H9 (cell line): Measurements from ENCODE around the gene BMPR2. TPM values are rescaled to one million over a fixed set of nuclear protein-coding genes. Genes with fewer than 3 reads are reported as not detected.

ENCODE experiments used
- DNase-seq: peaks from one replicate; pipeline ENCODE4 v3.0.0-alpha.2; 2017
- H2AFZ ChIP-seq: one replicate; pipeline ENCODE4 v1.6.1; 2013; ENCODE audit warnings: mild to moderate bottlenecking, low read length, control low read depth, moderate library complexity
- H2AK5ac ChIP-seq: 2 replicates; pipeline ENCODE4 v1.6.1; 2013; ENCODE audit warnings: low read length, control low read depth, mixed read lengths; ENCODE audit not compliant: insufficient read length
- H2BK120ac ChIP-seq: one replicate; pipeline ENCODE4 v1.6.1; 2013; ENCODE audit warnings: low read depth, mild to moderate bottlenecking, low read length, control low read depth, inconsistent platforms; ENCODE audit not compliant: poor library complexity, severe bottlenecking
- H2BK12ac ChIP-seq: 2 replicates; pipeline ENCODE4 v1.6.1; 2013; ENCODE audit warnings: low read length, control low read depth, mixed read lengths, low read depth; ENCODE audit not compliant: insufficient read length
- H2BK15ac ChIP-seq: 2 replicates; pipeline ENCODE4 v1.6.1; 2013; ENCODE audit warnings: low read depth, low read length, control low read depth
- H2BK20ac ChIP-seq: one replicate; pipeline ENCODE4 v1.6.1; 2013; ENCODE audit warnings: low read depth, mild to moderate bottlenecking, low read length, control low read depth, inconsistent platforms; ENCODE audit not compliant: poor library complexity, severe bottlenecking
- H2BK5ac ChIP-seq: 2 replicates; pipeline ENCODE4 v1.6.1; 2013; ENCODE audit warnings: low read length, control low read depth, mixed read lengths; ENCODE audit not compliant: insufficient read length
- H3K14ac ChIP-seq: 2 replicates; pipeline ENCODE4 v1.6.1; 2013; ENCODE audit warnings: low read length, control low read depth; ENCODE audit not compliant: insufficient read depth
- H3K18ac ChIP-seq: 2 replicates; pipeline ENCODE4 v1.6.1; 2013; ENCODE audit warnings: low read depth, mild to moderate bottlenecking, mixed read lengths, low read length, control low read depth; ENCODE audit not compliant: insufficient read length
- H3K23ac ChIP-seq: 2 replicates; pipeline ENCODE4 v1.6.1; 2013; ENCODE audit warnings: low read length, control low read depth, mixed read lengths, low read depth; ENCODE audit not compliant: insufficient read length
- H3K23me2 ChIP-seq: 2 replicates; pipeline ENCODE4 v1.6.1; 2013; ENCODE audit warnings: low read depth, mild to moderate bottlenecking, mixed read lengths, low read length, control low read depth; ENCODE audit not compliant: insufficient read length, poor library complexity, severe bottlenecking
- H3K27ac ChIP-seq: 2 replicates; pipeline ENCODE4 v1.5.1; 2013; ENCODE audit warnings: low read length, control low read depth, mixed read lengths, low read depth; ENCODE audit not compliant: insufficient read length
- H3K27me3 ChIP-seq: 2 replicates; pipeline ENCODE4 v1.6.1; 2013; ENCODE audit warnings: low read length, control low read depth, inconsistent platforms; ENCODE audit not compliant: insufficient read depth
- H3K4ac ChIP-seq: 2 replicates; pipeline ENCODE4 v1.6.1; 2013; ENCODE audit warnings: low read depth, mild to moderate bottlenecking, control low read depth, inconsistent platforms, low read length, moderate library complexity
- H3K4me1 ChIP-seq: 2 replicates; pipeline ENCODE4 v1.6.1; 2013; ENCODE audit warnings: low read length, control low read depth, inconsistent platforms; ENCODE audit not compliant: insufficient read depth
- H3K4me2 ChIP-seq: 2 replicates; pipeline ENCODE4 v1.6.1; 2013; ENCODE audit warnings: low read length, control low read depth, mixed read lengths; ENCODE audit not compliant: insufficient read length, insufficient read depth
- H3K56ac ChIP-seq: 2 replicates; pipeline ENCODE4 v1.6.1; 2013; ENCODE audit warnings: low read depth, mild to moderate bottlenecking, mixed read lengths, low read length, control low read depth; ENCODE audit not compliant: insufficient read length
- H3K79me1 ChIP-seq: 2 replicates; pipeline ENCODE4 v1.6.1; 2013; ENCODE audit warnings: low read depth, mild to moderate bottlenecking, moderate library complexity, low read length, control low read depth, inconsistent platforms; ENCODE audit not compliant: insufficient read depth, poor library complexity, severe bottlenecking
- H3K79me2 ChIP-seq: 2 replicates; pipeline ENCODE4 v1.6.1; 2013; ENCODE audit warnings: low read length, control low read depth, inconsistent platforms; ENCODE audit not compliant: insufficient read depth
- H3K9ac ChIP-seq: 2 replicates; pipeline ENCODE4 v1.6.1; 2013; ENCODE audit warnings: low read length, control low read depth, mixed read lengths; ENCODE audit not compliant: insufficient read length; ENCODE audit errors: extremely low read depth
- H3K9me3 ChIP-seq: one replicate; pipeline ENCODE4 v1.6.1; 2013; ENCODE audit warnings: low read depth, low read length, inconsistent platforms; ENCODE audit not compliant: control insufficient read depth
- H3T11ph ChIP-seq: one replicate; pipeline ENCODE4 v1.6.1; 2013; ENCODE audit warnings: mild to moderate bottlenecking, low read length, control low read depth, inconsistent platforms
- H4K20me1 ChIP-seq: one replicate; pipeline ENCODE4 v1.6.1; 2013; ENCODE audit not compliant: control insufficient read depth, insufficient read length, insufficient read depth
- H4K5ac ChIP-seq: 2 replicates; pipeline ENCODE4 v1.6.1; 2013; ENCODE audit warnings: low read depth, mild to moderate bottlenecking, mixed read lengths, low read length, control low read depth; ENCODE audit not compliant: insufficient read length
- H4K8ac ChIP-seq: replicated peaks from 2 replicates; pipeline ENCODE4 v1.6.1; 2013; ENCODE audit warnings: low read length, control low read depth, mixed read lengths, low read depth; ENCODE audit not compliant: insufficient read length
- H4K91ac ChIP-seq: 2 replicates; pipeline ENCODE4 v1.6.1; 2013; ENCODE audit warnings: low read depth, mild to moderate bottlenecking, moderate library complexity, mixed read lengths, low read length, control low read depth; ENCODE audit not compliant: insufficient read length
- H3K27ac Mint-ChIP-seq, 3 experiments: 2 replicates in 2 of 3; 3 replicates in 1 of 3; pipeline ENCODE4 v1.8.0; 2020 to 2021; ENCODE audit warnings: mixed read lengths in 3 of 3, mild to moderate bottlenecking in 1 of 3, moderate library complexity in 1 of 3
- H3K27me3 Mint-ChIP-seq: 2 replicates; pipeline ENCODE4 v1.8.0; 2021; ENCODE audit warnings: low read depth, mild to moderate bottlenecking, moderate library complexity, mixed read lengths
- H3K36me3 Mint-ChIP-seq, 3 experiments: 2 replicates in 2 of 3; 3 replicates in 1 of 3; pipeline ENCODE4 v1.8.0; 2020 to 2021; ENCODE audit warnings: low read depth in 3 of 3, mixed read lengths in 3 of 3; ENCODE audit not compliant: insufficient read depth in 1 of 3
- H3K4me1 Mint-ChIP-seq, 2 experiments: 2 replicates each; pipeline ENCODE4 v1.8.0; 2020; ENCODE audit warnings: mixed read lengths in 2 of 2
- H3K4me3 Mint-ChIP-seq, 2 experiments: 2 replicates in 1 of 2; 3 replicates in 1 of 2; pipeline ENCODE4 v1.8.0; 2020 to 2021; ENCODE audit warnings: mild to moderate bottlenecking in 2 of 2, mixed read lengths in 2 of 2, moderate library complexity in 1 of 2
- H3K9me3 Mint-ChIP-seq, 2 experiments: 2 replicates in 1 of 2; 3 replicates in 1 of 2; pipeline ENCODE4 v1.8.0; 2020; ENCODE audit warnings: mild to moderate bottlenecking in 2 of 2, mixed read lengths in 2 of 2, moderate library complexity in 1 of 2
- WGBS: extraction: QIAGEN DNeasy Blood & Tissue Kit; methylation state at CpG from one replicate; pipeline ENCODE4 v1.1.7; 2013; ENCODE audit warnings: missing lambda C conversion rate, low lambda C conversion rate, mixed read lengths; ENCODE audit not compliant: insufficient read length; ENCODE audit errors: extremely low coverage; 5-methylcytosine and 5-hydroxymethylcytosine counted together
- total RNA-seq: library from RNA; stranded (reverse); gene quantifications from 2 replicates; pipeline ENCODE4 v1.2.1, GENCODE V29; 2021
- TF ChIP-seq, protein P1 (sequence below): fragments of 200-600 bp; sonication (generic); conservative IDR thresholded peaks from 3 replicates; pipeline ENCODE4 v1.8.0; 2021; ENCODE audit warnings: antibody characterized with exemption, mild to moderate bottlenecking

Gene BMPR2
- total RNA-seq, 1 experiment from 2014 or later = 17.3 TPM

DNA sequence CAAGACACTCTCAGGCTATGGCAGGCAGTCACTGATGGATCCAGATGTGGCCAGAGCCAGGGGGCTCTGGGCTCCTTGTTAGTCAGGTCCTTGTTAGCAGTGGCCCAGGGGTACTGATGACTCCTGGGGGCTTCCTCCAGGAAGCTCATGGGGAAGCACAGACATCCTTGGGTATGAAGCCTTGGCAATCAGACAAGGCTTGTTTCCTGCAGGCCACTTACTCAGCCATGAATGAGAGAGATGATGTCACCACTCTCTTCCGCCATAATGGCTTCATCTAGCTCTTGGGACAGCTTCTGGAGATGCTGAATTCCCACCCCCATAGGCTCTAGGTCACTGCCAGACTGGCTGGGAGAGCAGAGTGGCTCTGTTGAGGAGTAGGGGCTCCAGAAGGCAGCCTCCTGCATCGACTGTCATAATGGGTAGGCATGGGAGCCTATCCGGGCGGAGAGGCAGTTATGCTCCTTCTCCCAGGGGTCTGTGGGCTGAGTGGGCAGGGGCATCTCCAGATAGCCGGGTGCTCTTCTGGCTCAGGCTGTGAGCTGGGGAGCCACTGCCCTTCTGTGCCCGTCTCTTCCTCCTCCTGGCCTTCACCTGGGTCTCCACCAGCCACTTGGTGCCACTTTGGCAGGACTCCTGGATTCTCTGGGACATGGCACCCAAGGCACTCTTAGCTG lies 40.2 kb upstream of the BMPR2 start:
- no peak overlapping the region for H3K9ac ChIP-seq
- H3T11ph ChIP-seq = no peak overlapping the region
- no peak overlapping the region for H3K56ac ChIP-seq
- H2BK120ac ChIP-seq = no peak overlapping the region
- no peaks in the 10 kb centered on the region; the same call in 1 of the 2 replicates for H3K27me3 Mint-ChIP-seq
- no peaks in the 10 kb centered on the region for H3K79me2 ChIP-seq
- H2BK15ac ChIP-seq = no peak overlapping the region
- H3K18ac ChIP-seq = no peak overlapping the region
- no peaks in the 10 kb centered on the region for H3K36me3 Mint-ChIP-seq
- no CpG with 5 or more reads among the region's 6 CpGs for WGBS
- TF ChIP-seq, protein P1, sequence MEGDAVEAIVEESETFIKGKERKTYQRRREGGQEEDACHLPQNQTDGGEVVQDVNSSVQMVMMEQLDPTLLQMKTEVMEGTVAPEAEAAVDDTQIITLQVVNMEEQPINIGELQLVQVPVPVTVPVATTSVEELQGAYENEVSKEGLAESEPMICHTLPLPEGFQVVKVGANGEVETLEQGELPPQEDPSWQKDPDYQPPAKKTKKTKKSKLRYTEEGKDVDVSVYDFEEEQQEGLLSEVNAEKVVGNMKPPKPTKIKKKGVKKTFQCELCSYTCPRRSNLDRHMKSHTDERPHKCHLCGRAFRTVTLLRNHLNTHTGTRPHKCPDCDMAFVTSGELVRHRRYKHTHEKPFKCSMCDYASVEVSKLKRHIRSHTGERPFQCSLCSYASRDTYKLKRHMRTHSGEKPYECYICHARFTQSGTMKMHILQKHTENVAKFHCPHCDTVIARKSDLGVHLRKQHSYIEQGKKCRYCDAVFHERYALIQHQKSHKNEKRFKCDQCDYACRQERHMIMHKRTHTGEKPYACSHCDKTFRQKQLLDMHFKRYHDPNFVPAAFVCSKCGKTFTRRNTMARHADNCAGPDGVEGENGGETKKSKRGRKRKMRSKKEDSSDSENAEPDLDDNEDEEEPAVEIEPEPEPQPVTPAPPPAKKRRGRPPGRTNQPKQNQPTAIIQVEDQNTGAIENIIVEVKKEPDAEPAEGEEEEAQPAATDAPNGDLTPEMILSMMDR = no peak
- no peak overlapping the region for H2BK20ac ChIP-seq
- no peak overlapping the region for H3K27ac Mint-ChIP-seq
- H2AFZ ChIP-seq = no peak overlapping the region
- H3K23ac ChIP-seq = no peak overlapping the region
- H3K27ac ChIP-seq = no peak overlapping the region
- no peaks in the 10 kb centered on the region for H3K79me1 ChIP-seq
- H2BK12ac ChIP-seq = no peak overlapping the region
- H3K4ac ChIP-seq = no peak overlapping the region
- no peak overlapping the region for H4K91ac ChIP-seq
- no peaks in the 10 kb centered on the region for H3K9me3 ChIP-seq
- DNase-seq = no peak
- H2BK5ac ChIP-seq = no peak overlapping the region
- no peak overlapping the region for H4K5ac ChIP-seq
- H3K4me3 Mint-ChIP-seq = no peak overlapping the region
- no peaks in the 10 kb centered on the region for H3K27me3 ChIP-seq
- H3K4me1 ChIP-seq = no peaks in the 10 kb centered on the region
- H3K4me2 ChIP-seq = no peak overlapping the region
- H4K8ac ChIP-seq = no peak overlapping the region
- H3K9me3 Mint-ChIP-seq = no peaks in the 10 kb centered on the region
- H3K23me2 ChIP-seq = no peaks in the 10 kb centered on the region
- peaks cover 2% of the 10 kb centered on the region in 2 experiments; a peak in 2 of 4 replicates for H3K4me1 Mint-ChIP-seq
- no peaks in the 10 kb centered on the region for H4K20me1 ChIP-seq
- H3K14ac ChIP-seq = no peak overlapping the region
- H2AK5ac ChIP-seq = no peak overlapping the region
